Right cardiac atrium (tissue), 5 donors: ENCODE data around the gene SCCPDH. TPM values are rescaled to one million over a fixed set of nuclear protein-coding genes. Genes with fewer than 3 reads are reported as not detected.
"Not testable (repeated sequence)": the region's sequence is repeated elsewhere in the genome, so short reads cannot be mapped to it uniquely, and the experiment has no call there.

Source experiments
- ATAC-seq, 2 donors: fragments of 200-7000 bp; cut with Tn5 transposase; one replicate each; pipeline versions ENCODE4 v1.8.0 to v1.9.1; 2020; ENCODE audit warnings: moderate library complexity in 2 of 2, mild to moderate bottlenecking in 1 of 2
- DNase-seq, 3 donors: peaks; one replicate each; pipeline ENCODE4 v3.0.0-alpha.2; 2020
- H3K27ac ChIP-seq: one replicate; pipeline ENCODE4 v1.5.1; 2013; ENCODE audit warnings: mild to moderate bottlenecking, low read length, control low read depth, moderate library complexity
- H3K27me3 ChIP-seq: one replicate; pipeline ENCODE4 v1.6.1; 2013; ENCODE audit not compliant: control insufficient read depth, insufficient read depth
- H3K4me1 ChIP-seq: one replicate; pipeline ENCODE4 v1.6.1; 2013; ENCODE audit warnings: low read length; ENCODE audit not compliant: control insufficient read depth, insufficient read depth
- H3K4me3 ChIP-seq: one replicate; pipeline ENCODE4 v1.5.1; 2013; ENCODE audit warnings: low read length, control low read depth
- H3K9me3 ChIP-seq: one replicate; pipeline ENCODE4 v1.6.1; 2013; ENCODE audit warnings: low read length; ENCODE audit not compliant: control insufficient read depth
- WGBS: extraction: QIAGEN DNeasy Blood & Tissue Kit; methylation state at CpG from one replicate; pipeline ENCODE4 v1.1.7; 2013; 5-methylcytosine and 5-hydroxymethylcytosine counted together
- intact Hi-C, 4 donors: fragments of 100-400 bp; cut with DNase I; formaldehyde crosslinking; loops; one replicate each; pipeline versions ENCODE4 v1.11.0 to v1.14.0; 2022 to 2023
- polyA plus RNA-seq: library from polyadenylated mRNA; stranded (reverse); fragments of 200-250 nt; gene quantifications from one replicate; pipeline ENCODE4 v1.2.3, GENCODE V29; 2013
- total RNA-seq, 4 donors: library from RNA; stranded (reverse); fragmentation: NEBNext Ultra II Directional; extraction: Animal tissue kit (Norgen Biotek cat#: 25700); gene quantifications; one replicate each; pipeline ENCODE4 v1.2.1, GENCODE V29; 2021
- donor health status: healthy with polysubstance abuse.
- donor health status: DM: no; HTN: yes; CAD: no.
- donor health status: DM: no; HTN: no; CAD: no.
- donor health status: DM: no; HTN: yes; CAD: no; lungs with severe emphysema.
- donor health status: DM: yes; HTN: yes; CAD: no.

The SCCPDH gene
- total and polyA plus RNA-seq, 5 donors: 22.2 to 29.8 (median 28.0) TPM

DNA sequence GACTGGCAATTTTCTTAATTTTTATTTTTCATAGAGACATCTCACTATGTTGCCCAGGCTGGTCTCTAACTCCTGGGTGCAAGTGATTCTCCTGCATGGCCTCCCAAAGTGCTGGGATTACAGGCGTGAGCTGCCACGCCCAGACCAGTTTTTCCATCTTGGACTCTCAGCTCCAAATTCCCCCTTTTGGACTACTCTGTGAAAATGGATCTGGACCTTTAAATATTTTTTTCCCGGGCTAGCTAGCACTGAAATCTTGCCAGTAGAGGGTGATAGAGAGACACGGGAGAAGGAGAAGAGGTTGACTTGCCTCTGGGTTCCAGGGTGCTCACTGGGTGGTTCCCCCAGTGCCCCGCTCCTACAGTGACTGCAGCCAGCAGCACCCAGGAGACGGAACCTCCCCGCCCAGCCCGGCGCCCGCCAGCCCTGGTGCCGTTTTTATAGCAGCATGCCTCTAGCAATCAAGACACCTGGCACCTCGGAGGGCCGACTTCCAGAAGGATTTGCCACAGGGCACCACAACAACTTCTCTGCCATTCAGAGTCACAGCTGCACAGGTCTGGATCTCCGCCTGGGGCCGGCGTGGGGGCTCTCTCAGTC, 34.7 kb upstream of the SCCPDH start:
- no peak overlapping the region for H3K27ac ChIP-seq
- DNase-seq (peak; percentile 55 to 83 (median 72)), ATAC-seq (peak; percentile 81 to 88)
- intact Hi-C loops: loop anchor here in 1 of 4 donors (10.0 kb wide), 1 partner anchor 185 kb away; the partner anchor contains the start of gene SMYD3
- WGBS: 17% methylated on average over 16 of the region's 16 CpGs
- H3K4me1 ChIP-seq: no peaks in the 10 kb centered on the region
- no peaks in the 10 kb centered on the region for H3K9me3 ChIP-seq
- peak overlapping the region; percentile 47 for H3K4me3 ChIP-seq
- no peaks in the 10 kb centered on the region for H3K27me3 ChIP-seq

DNA sequence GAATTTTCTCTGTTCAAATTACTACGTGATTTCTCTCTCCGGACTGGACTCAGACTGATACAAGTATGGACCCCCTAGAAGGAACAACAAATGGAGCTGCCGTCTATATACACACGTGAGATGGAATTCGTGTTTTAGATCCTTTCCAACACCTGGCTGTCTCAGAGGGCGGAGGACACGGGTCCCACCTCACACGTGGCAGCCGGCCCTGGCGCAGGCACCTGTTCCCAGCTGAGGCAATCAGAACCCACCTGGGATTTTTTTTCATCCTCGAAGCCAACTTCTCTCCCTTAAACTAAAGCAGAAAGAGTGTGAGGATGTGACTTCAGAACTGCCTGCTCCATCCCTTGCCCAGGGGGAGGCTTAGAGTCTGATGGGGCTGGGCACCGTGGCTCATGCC, 34.1 kb upstream of the SCCPDH start:
- Histone ChIP-seq H3K9me3 (no peaks in the 10 kb centered on the region), H3K4me1 (no peaks in the 10 kb centered on the region), H3K4me3 (peak overlapping the region; percentile 47), H3K27ac (no peak overlapping the region), H3K27me3 (no peaks in the 10 kb centered on the region)
- 75% methylated on average over 12 of the region's 12 CpGs for WGBS
- no peak for DNase-seq
- intact Hi-C loops: loop anchor here in 1 of 4 donors (10.0 kb wide), 1 partner anchor 185 kb away; the partner anchor contains the start of gene SMYD3
- no peak for ATAC-seq

DNA sequence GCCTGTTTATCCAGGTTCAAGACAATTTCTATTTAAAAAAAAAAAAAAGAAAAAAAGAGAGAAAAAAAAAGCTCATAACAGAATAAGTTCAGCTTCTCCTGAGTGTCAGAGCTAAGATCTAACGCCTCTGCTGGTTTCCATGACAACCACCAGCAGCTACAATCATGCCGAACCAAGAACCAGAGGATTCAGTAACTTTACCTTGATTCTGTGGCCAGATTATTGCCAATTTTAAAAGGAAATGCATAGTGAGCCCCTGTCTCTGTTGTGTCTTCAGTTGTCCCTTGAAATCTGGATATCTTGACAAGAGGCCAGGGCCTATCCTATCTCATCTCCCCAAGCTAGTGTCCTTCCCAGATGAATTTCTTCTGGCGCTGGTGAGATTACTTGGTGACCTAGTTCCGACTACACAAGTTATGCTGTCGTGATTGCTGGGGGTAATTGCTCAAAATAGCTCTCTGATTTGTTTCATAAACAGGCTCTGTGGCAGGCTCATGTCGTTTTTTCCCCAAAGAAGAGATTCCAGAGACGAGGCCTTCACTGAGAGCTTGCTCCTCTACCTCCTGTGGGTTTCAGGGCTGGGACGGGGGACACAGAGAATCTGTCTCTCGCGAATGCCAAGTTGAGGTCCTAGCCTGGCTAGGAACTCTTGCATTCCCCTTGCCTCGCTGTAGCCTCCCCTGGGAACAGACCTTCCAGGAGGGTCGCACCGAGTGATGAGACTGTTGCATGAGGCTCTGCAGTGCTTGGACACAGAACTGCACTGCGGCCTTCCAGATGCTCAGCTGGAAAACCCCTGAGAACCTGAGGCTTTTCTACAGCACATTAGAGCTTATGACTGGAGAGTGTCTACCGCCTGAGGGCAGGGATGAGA, 32.4 kb upstream of the SCCPDH start:
- no peak for ATAC-seq
- Histone ChIP-seq H3K27me3 (no peaks in the 10 kb centered on the region), H3K4me1 (no peaks in the 10 kb centered on the region), H3K4me3 (no peak overlapping the region), H3K9me3 (no peaks in the 10 kb centered on the region), H3K27ac (peak overlapping the region; percentile 63)
- no peak for DNase-seq
- 53% methylated on average over 15 of the region's 15 CpGs for WGBS
- intact Hi-C loops: loop anchor here in 1 of 4 donors (10.0 kb wide), 1 partner anchor 187 kb away; the partner anchor contains the start of gene SMYD3

DNA sequence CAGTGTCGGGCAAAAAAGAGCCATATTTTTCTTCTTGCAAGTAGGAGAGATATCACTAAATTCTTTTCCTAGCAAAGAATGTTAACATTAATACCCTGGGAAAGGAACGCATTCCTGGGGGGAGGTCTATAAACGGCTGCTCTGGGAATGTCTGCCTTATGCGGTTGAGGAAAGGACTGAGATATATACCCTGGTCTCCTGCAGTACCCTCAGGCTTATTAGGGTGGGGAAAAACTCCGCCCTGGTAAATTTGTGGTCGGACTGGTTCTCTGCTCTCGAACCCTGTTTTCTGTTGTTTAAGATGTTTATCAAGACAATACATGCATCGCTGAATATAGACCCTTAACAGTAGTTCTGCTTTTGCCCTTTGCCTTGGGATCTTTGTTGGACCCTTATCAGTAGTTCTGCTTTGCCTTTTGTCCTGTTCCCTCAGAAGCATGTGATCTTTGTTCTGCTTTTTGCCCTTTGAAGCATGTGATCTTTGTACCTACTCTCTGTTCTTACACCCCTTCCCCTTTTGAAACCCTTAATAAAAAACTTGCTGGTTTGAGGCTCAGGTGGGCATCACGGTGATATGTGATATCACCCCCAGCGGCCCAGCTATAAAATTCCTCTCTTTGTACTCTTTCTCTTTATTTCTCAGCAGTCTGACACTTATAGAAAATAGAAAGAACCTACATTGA, 29.9 kb upstream of the SCCPDH start:
- DNase-seq, H3K9me3 ChIP-seq, H3K4me3 ChIP-seq, H3K4me1 ChIP-seq, ATAC-seq, H3K27ac ChIP-seq, H3K27me3 ChIP-seq: not testable (repeated sequence)
- intact Hi-C loops: loop anchor here in 1 of 4 donors (10.0 kb wide), 1 partner anchor 190 kb away; the partner anchor contains the start of gene SMYD3
- WGBS: 90% methylated on average over 10 of the region's 10 CpGs

DNA sequence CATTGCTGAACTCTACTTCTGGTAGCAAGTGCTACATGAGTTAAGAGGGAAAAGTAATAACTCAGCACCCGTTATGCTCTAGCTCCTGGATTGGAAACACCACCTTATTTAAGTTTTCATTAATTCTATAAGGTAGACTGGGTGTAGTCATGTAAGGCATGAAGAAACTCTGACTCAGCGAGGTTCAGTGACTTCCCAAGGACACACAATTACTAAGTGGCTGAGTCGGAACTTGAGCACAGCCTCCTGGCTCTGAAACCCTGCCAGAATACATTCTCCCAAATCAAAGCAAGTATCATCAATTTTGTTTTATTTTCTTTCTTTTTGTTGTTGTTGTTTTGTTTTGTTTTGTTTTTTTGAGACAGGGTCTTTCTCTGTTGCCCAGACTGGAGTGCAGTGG, 29.1 kb upstream of the SCCPDH start:
- Histone ChIP-seq H3K27ac (no peak overlapping the region), H3K27me3 (no peaks in the 10 kb centered on the region), H3K4me3 (no peak overlapping the region), H3K4me1 (no peaks in the 10 kb centered on the region), H3K9me3 (no peaks in the 10 kb centered on the region)
- intact Hi-C loops: loop anchor here in 3 of 4 donors (5.0 to 10.0 kb wide), 4 partner anchors 48 to 198 kb away; partner anchors contain the start of gene SMYD3 (in 2 of the 3)
- WGBS: 92% methylated on average over 3 of the region's 3 CpGs
- DNase-seq (no peak), ATAC-seq (no peak)

DNA sequence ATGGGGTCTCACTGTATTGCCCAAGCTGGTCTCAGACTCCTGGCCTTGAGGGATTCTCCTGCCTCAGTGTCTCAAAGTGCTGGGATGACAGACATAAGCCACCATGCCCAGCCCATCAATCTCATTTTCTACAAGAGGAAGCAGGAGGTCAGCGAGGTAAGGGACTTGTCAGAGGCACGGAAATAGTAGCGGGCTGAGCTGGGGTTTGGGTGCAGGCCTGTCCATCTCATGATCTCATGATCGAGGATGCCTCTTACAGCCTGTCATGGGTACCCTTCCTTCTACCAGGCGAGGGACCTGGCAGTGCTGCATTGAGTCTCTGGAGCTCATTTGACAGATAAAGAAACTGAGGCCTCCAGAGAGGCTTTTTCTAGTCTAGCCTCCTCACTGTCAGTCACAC, 28.5 kb upstream of the SCCPDH start:
- Histone ChIP-seq H3K4me1 (no peaks in the 10 kb centered on the region), H3K4me3 (no peak overlapping the region), H3K27ac (no peak overlapping the region), H3K27me3 (no peaks in the 10 kb centered on the region), H3K9me3 (no peaks in the 10 kb centered on the region)
- DNase-seq: no peak
- 95% methylated on average over 5 of the region's 5 CpGs for WGBS
- ATAC-seq: no peak
- intact Hi-C loops: loop anchor here in 3 of 4 donors (5.0 to 10.0 kb wide), 4 partner anchors 48 to 198 kb away; partner anchors contain the start of gene SMYD3 (in 2 of the 3)

DNA sequence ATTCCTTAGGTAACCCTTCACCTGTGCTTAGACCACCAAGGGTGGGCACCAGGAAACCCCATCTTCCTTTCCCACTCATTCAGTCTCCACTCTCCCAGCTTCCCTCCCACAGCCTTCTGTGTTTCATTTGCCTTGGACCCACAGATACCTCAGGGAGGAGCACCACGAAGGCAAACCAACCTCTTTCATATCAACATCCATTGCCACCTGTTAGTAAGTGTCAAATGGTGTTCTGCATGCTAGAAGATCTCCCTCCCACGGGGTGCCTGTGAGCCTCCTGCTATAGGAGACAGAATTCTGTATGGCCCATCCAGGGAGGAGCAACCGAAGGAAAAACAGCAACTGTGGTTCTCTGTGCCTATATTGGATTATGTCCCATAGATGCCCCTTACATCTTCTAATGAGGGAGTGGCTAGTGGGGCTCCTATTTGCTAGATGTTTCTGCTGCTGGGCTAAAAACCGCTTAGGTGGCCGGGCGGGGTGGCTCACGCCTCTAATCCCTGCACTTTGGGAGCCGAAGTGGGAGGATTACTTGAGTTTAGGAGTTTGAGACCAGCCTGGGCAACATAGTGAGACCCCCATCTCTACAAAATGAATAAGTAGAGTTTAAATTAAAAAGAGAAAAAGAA, 25.6 kb upstream of the SCCPDH start:
- Histone ChIP-seq H3K27ac (no peak overlapping the region), H3K27me3 (no peaks in the 10 kb centered on the region), H3K4me1 (no peaks in the 10 kb centered on the region), H3K9me3 (no peaks in the 10 kb centered on the region), H3K4me3 (no peak overlapping the region)
- 85% methylated on average over 8 of the region's 8 CpGs for WGBS
- intact Hi-C loops: loop anchor here (2.0 to 10.0 kb wide), 5 partner anchors 51 to 201 kb away; partner anchors contain the start of gene SMYD3 (in 2 of the 4)
- ATAC-seq: no peak
- DNase-seq: no peak

DNA sequence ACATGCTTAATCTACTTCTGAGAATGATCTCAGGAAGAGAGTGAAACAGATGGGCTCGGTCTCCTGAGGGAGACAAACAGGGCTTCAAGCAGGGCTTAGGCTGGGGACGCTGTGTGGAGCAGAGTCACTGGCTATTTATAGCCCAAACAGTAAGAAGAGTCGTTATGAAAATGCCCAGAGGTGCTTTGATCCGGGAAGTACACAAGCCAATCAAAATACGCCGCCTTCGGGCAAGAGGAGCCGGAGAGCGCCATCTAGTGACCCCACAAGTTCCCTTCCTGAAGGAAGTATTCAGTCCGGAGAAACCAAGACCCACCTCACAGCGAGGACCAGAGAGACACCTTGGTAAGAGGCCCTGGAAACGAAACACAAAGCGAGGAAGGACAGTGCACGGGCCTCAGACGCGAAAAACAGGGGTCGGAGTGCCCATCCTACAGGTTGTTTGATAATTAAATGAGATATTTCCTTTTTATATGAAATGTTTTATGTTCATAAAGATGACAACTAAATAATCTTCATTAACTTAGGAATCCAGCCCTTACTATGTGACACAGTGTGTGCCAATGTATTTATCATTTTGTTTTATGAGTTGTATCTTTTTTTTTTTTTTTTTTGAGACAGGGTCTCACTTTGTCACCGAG, 25.0 kb upstream of the SCCPDH start:
- Histone ChIP-seq H3K27me3 (no peaks in the 10 kb centered on the region), H3K27ac (no peak overlapping the region), H3K9me3 (no peaks in the 10 kb centered on the region), H3K4me1 (no peaks in the 10 kb centered on the region), H3K4me3 (no peak overlapping the region)
- 7% methylated on average over 18 of the region's 18 CpGs for WGBS
- DNase-seq (peak; percentile 87 to 92 (median 90)), ATAC-seq (peak; percentile 76 to 92)
- intact Hi-C loops: loop anchor here (2.0 to 10.0 kb wide), 5 partner anchors 52 to 202 kb away; partner anchors contain the start of gene SMYD3 (in 2 of the 4)

DNA sequence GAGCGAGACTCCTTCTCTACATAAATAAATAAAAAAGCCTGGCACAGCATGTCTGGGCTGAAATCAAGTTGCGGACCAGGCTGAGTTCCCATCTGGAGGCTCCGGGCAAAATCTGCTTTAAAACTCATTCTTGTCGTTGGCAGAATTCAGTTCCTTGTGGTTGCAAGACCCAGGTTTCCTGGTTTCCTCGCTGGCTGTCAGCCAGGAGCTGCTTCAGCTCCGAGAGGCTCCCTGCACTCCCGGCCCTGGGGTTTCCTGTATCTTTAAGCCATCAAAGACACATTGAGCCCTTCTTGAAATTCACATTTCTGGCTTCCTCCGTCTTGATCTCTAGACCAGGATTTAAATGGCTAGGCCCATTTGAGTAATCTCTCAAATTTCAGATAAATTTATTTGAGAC, 20.6 kb upstream of the SCCPDH start:
- H3K9me3 ChIP-seq: no peaks in the 10 kb centered on the region
- ATAC-seq: no peak
- no peak overlapping the region for H3K4me3 ChIP-seq
- peak in 2 of 3 donors; percentile 61 to 63 for DNase-seq
- intact Hi-C loops: no loop called here
- 50% methylated on average over 8 of the region's 8 CpGs for WGBS
- H3K27me3 ChIP-seq: no peaks in the 10 kb centered on the region
- H3K27ac ChIP-seq: no peak overlapping the region
- no peaks in the 10 kb centered on the region for H3K4me1 ChIP-seq

DNA sequence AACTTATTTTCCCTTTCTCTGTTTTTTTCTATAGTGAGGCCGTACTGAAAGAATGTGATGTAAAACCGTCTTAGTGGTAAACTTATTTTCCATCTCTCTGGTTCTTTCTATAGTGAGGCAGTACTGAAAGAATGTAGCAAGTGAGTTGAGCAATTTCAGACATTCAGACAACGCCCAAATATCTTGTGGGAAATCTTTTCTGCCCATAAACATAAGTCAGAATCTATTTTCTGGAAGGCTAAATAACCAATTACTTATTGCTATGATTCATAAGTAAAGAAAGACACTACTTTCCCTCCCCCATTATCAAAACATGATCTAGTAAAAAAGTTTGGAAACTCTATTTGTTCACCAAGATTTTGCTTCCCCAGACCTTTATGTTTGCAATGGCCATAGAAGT, 18.8 kb upstream of the SCCPDH start:
- intact Hi-C loops: no loop called here
- Histone ChIP-seq H3K9me3 (no peaks in the 10 kb centered on the region), H3K27ac (no peak overlapping the region), H3K27me3 (no peaks in the 10 kb centered on the region), H3K4me3 (no peak overlapping the region), H3K4me1 (no peaks in the 10 kb centered on the region)
- 57% methylated on average over 3 of the region's 3 CpGs for WGBS
- DNase-seq (no peak), ATAC-seq (no peak)
